ENCODE results near the gene HNRNPL.

GRCh38 chr19:38848299-38849146, 1.3 kb downstream of the HNRNPL start:
- TF ChIP-seq CTCF (IDR thresholded peaks at IDR 0.05) (no peak), POLR2A (IDR thresholded peaks at IDR 0.05) (no peak), EP300 (IDR thresholded peaks at IDR 0.05) (no peak)

Measured in tibial nerve (tissue), 4 donors.